Erythroblast (primary cell): Measurements from ENCODE around the gene STMN3.

ENCODE experiments used
- GATA1 ChIP-seq: IDR thresholded peaks from 2 replicates; pipeline ENCODE4 v1.6.1; 2011; ENCODE audit warnings: low read depth, mild to moderate bottlenecking, control low read depth, low read length, moderate library complexity
- POLR2A ChIP-seq: IDR thresholded peaks from 2 replicates; pipeline ENCODE4 v1.6.1; 2011; ENCODE audit warnings: mild to moderate bottlenecking, low read length

DNA sequence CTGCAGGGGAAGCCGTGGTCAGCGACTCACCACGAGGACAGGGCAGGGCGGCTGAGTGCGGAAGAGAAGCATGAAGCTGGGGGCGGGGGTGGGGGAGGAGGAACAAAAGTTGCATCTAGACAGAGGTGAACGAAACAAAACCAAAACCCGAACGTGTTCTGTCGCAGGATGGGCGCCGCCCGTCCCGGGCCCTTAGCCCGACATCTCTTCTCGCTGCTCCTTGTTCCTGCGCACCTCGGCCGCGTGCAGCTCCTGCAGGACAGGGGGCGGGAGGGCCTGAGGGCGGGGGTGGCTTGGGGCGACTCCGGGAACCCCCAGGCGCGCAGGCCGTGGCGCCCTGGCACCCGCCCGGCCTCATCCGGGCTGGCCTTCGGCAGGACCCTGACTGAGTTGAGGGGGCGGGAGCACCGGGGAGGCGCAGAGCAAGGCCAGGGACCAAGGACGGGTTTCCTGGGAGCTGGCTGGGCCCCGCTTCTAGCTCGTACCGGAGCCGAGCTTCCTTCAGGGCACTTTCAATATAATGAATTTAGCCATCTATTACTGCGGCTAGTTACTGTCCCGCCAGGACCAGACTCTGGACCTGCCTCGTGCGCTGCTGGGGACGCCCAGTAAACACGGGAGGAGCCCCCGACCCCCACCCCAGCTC is 12.0 kb downstream of the STMN3 start:
- TF ChIP-seq POLR2A: no peak
- TF ChIP-seq GATA1: no peak
